Spleen (tissue), 11 donors: Measurements from ENCODE around the gene MGAT4A. TPM values are rescaled to one million over a fixed set of nuclear protein-coding genes. Genes with fewer than 3 reads are reported as not detected.

Experiments
- DNase-seq: peaks from one replicate; pipeline ENCODE4 v3.0.0-alpha.2; 2020
- H3K27ac ChIP-seq, 8 donors: fragments of 200-600 bp; sonication (generic) in 7 of 8; 1 replicate in 4 of 8; 2 replicates in 4 of 8; pipeline versions ENCODE4 v1.5.0 to v1.8.0; 2016 to 2021; ENCODE audit warnings: inconsistent platforms in 4 of 8, mild to moderate bottlenecking in 4 of 8, moderate library complexity in 1 of 8
- H3K27me3 ChIP-seq, 7 donors: fragments of 200-600 bp; sonication (generic) in 6 of 7; replicated peaks in 1 of 7; 1 replicate in 4 of 7; 2 replicates in 3 of 7; pipeline versions ENCODE4 v1.5.0 to v1.8.0; 2016 to 2021; ENCODE audit warnings: inconsistent platforms in 3 of 7, mild to moderate bottlenecking in 1 of 7
- H3K36me3 ChIP-seq, 6 donors: fragments of 200-600 bp; sonication (generic) in 5 of 6; 1 replicate in 4 of 6; 2 replicates in 2 of 6; pipeline versions ENCODE4 v1.5.0 to v1.8.0; 2016 to 2021; ENCODE audit warnings: inconsistent platforms in 2 of 6
- H3K4me1 ChIP-seq, 6 donors: fragments of 200-600 bp; sonication (generic) in 5 of 6; 1 replicate in 3 of 6; 2 replicates in 3 of 6; pipeline versions ENCODE4 v1.5.0 to v1.8.0; 2016 to 2021; ENCODE audit warnings: inconsistent platforms in 3 of 6
- H3K4me3 ChIP-seq, 8 donors: fragments of 200-600 bp; sonication (generic) in 7 of 8; 1 replicate in 4 of 8; 2 replicates in 4 of 8; pipeline versions ENCODE4 v1.5.0 to v1.8.0; 2016 to 2021; ENCODE audit warnings: inconsistent platforms in 4 of 8, mild to moderate bottlenecking in 4 of 8, moderate library complexity in 2 of 8
- H3K9me3 ChIP-seq, 8 donors: fragments of 200-600 bp; sonication (generic) in 7 of 8; 1 replicate in 4 of 8; 2 replicates in 4 of 8; pipeline versions ENCODE4 v1.5.0 to v1.8.0; 2016 to 2021; ENCODE audit warnings: inconsistent platforms in 4 of 8
- POLR2A ChIP-seq, 3 donors: fragments of 450-650 bp; IDR thresholded peaks; one replicate each; pipeline ENCODE4 v1.5.1; 2017; ENCODE audit warnings: antibody characterized with exemption in 3 of 3, mild to moderate bottlenecking in 1 of 3
- POLR2AphosphoS5 ChIP-seq, 3 donors: sonication (generic); formaldehyde crosslinking; IDR thresholded peaks; one replicate each; pipeline ENCODE4 v1.5.1; 2017; ENCODE audit warnings: antibody characterized with exemption in 3 of 3
- WGBS, 5 donors: extraction: QIAGEN DNeasy Blood & Tissue Kit in 3 of 5; methylation state at CpG; one replicate each; pipeline versions ENCODE4 v1.1.5 to v1.1.7; 2013 to 2018; 5-methylcytosine and 5-hydroxymethylcytosine counted together
- intact Hi-C: fragments of 100-400 bp; cut with DNase I; formaldehyde crosslinking; loops from one replicate; pipeline ENCODE4 v1.15.0; 2023; ENCODE audit warnings: low total_unique reads
- polyA plus RNA-seq, 3 donors: library from polyadenylated mRNA; stranded (reverse); fragments of 200-250 nt; gene quantifications; one replicate each; pipeline ENCODE4 v1.2.1, GENCODE V29; 2013
- total RNA-seq, 7 donors: library from RNA; depleted of rRNA in 3 of 7; stranded (reverse); fragments of >200 nt in 3 of 7; fragmentation: NEBNext Ultra II Directional in 4 of 7; extraction: Animal tissue kit (Norgen Biotek cat#: 25700) in 4 of 7; gene quantifications; one replicate each; pipeline versions ENCODE4 v1.1.0 to v1.2.1, GENCODE V29; 2016 to 2021
- TF ChIP-seq, protein P1 (sequence below), 11 experiments: fragments of 200-600 bp in 7 of 11; fragments of 450-650 bp in 4 of 11; sonication (generic) in 4 of 11; IDR thresholded peaks in 8 of 11; conservative IDR thresholded peaks in 3 of 11; 1 replicate in 7 of 11; 2 replicates in 4 of 11; pipeline versions ENCODE4 v1.4.0 to v1.8.0; 2016 to 2021; ENCODE audit warnings: antibody characterized with exemption in 11 of 11, inconsistent platforms in 4 of 11, mild to moderate bottlenecking in 1 of 11
- donor health status: healthy with polysubstance abuse.
- donor health status: DM: no; HTN: no; CAD: no; lungs with moderate emphysema.
- donor health status: DM: no; HTN: no; CAD: no.
- donor health status: Bipolar disorder and iron deficiency.
- donor health status: healthy.
- donor health status: DM: no; HTN: no; CAD: no.
- donor health status: DM: yes; HTN: yes; CAD: no.

Gene MGAT4A
- total and polyA plus RNA-seq, 10 donors: 5.7 to 45.9 (median 31.5) TPM

DNA sequence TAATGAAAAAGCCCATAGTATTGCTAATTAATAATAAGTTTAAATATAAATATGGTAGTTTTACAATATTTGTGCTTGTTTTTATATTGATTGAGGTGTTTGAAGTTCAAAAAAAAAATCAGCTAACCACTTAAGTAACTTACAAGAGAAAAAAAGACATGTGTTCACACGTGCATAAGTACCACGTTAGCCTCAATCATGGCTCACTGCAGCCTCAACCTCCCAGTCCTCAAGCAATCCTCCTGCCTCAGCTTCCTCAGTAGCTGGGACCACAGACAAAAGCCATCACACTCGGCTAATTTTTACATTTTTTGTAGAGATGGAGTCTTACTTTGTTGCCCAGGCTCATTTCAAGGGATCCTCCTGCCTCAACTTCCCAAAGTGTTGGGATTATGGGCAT, 19.4 kb downstream of the MGAT4A start:
- H3K27ac ChIP-seq: no peak overlapping the region
- TF ChIP-seq, protein P1, sequence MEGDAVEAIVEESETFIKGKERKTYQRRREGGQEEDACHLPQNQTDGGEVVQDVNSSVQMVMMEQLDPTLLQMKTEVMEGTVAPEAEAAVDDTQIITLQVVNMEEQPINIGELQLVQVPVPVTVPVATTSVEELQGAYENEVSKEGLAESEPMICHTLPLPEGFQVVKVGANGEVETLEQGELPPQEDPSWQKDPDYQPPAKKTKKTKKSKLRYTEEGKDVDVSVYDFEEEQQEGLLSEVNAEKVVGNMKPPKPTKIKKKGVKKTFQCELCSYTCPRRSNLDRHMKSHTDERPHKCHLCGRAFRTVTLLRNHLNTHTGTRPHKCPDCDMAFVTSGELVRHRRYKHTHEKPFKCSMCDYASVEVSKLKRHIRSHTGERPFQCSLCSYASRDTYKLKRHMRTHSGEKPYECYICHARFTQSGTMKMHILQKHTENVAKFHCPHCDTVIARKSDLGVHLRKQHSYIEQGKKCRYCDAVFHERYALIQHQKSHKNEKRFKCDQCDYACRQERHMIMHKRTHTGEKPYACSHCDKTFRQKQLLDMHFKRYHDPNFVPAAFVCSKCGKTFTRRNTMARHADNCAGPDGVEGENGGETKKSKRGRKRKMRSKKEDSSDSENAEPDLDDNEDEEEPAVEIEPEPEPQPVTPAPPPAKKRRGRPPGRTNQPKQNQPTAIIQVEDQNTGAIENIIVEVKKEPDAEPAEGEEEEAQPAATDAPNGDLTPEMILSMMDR (IDR thresholded peaks at IDR 0.05 in 8 of 11, conservative IDR thresholded peaks at IDR 0.05 in 3 of 11): no peak
- TF ChIP-seq POLR2A (IDR thresholded peaks at IDR 0.05) (no peak), POLR2AphosphoS5 (IDR thresholded peaks at IDR 0.05) (no peak)
- no peaks in the 10 kb centered on the region for H3K9me3 ChIP-seq
- WGBS, 5 donors: 66 to 76% (median 69%) methylated on average over 3 of the region's 3 CpGs
- peaks cover 3 to 78% (median 13%) of the 10 kb centered on the region in 6 donors for H3K4me1 ChIP-seq
- no peaks in the 10 kb centered on the region for H3K36me3 ChIP-seq
- H3K4me3 ChIP-seq: no peak overlapping the region
- intact Hi-C loops: no loop called here
- no peaks in the 10 kb centered on the region for H3K27me3 ChIP-seq
- DNase-seq: no peak

DNA sequence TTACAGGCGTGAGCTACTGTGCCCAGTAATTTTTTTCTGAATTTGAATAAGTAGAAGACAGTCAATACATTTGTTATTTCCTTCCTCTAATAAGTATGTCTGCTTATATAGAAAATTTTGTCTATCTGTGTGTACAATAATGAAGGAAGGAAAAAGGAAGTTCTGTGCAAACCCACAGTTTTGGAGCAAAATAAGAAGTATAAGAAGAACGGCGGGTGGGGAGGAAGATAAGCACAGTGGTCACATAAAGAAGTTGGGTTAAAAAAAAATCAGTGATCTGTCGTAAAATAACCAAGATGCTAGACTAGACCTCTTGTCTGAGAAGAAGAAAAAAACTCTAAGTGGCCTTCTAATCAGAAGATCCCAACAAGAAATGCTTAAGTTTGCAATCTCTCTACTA, 20.2 kb downstream of the MGAT4A start:
- Histone ChIP-seq H3K4me3 (peak overlapping the region in 1 of 8 donors; percentile 6), H3K9me3 (no peaks in the 10 kb centered on the region), H3K4me1 (peaks cover 3 to 74% (median 13%) of the 10 kb centered on the region in 6 donors), H3K36me3 (no peaks in the 10 kb centered on the region), H3K27ac (peak overlapping the region in 1 of 8 donors; percentile 34), H3K27me3 (no peaks in the 10 kb centered on the region)
- intact Hi-C loops: no loop called here
- no peak for DNase-seq
- 9 to 33% (median 21%) methylated on average over 4 of the region's 4 CpGs for WGBS, 5 donors
- no peak for TF ChIP-seq POLR2A (IDR thresholded peaks at IDR 0.05)
- TF ChIP-seq, protein P1 (IDR thresholded peaks at IDR 0.05 in 8 of 11, conservative IDR thresholded peaks at IDR 0.05 in 3 of 11): no peak
- TF ChIP-seq POLR2AphosphoS5 (IDR thresholded peaks at IDR 0.05): no peak

DNA sequence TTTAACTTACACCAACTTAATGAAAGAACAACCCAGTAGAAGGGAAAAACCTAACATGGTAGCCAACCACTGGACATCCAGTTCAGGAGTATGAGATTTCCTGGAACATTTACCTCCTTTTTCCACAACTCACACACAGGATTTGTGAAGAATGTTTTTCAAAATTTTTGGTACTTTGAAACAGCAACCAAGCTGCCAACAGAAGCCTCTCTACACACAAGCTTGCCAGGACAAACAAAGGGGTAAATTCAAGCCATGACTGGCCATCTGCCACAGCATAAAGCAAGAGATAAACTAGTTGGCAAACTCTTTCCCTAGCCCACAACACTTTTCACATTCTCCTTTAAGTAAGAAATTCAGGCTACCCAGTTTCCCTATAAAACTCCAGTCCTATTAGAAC, 21.4 kb downstream of the MGAT4A start:
- Histone ChIP-seq H3K36me3 (no peaks in the 10 kb centered on the region), H3K27ac (no peak overlapping the region), H3K4me3 (no peak overlapping the region), H3K9me3 (no peaks in the 10 kb centered on the region), H3K4me1 (peaks cover 3 to 66% (median 13%) of the 10 kb centered on the region in 6 donors), H3K27me3 (no peaks in the 10 kb centered on the region)
- intact Hi-C loops: no loop called here
- TF ChIP-seq POLR2AphosphoS5 (IDR thresholded peaks at IDR 0.05) (no peak), POLR2A (IDR thresholded peaks at IDR 0.05) (no peak)
- TF ChIP-seq, protein P1 (IDR thresholded peaks at IDR 0.05 in 8 of 11, conservative IDR thresholded peaks at IDR 0.05 in 3 of 11): no peak
- DNase-seq: no peak

DNA sequence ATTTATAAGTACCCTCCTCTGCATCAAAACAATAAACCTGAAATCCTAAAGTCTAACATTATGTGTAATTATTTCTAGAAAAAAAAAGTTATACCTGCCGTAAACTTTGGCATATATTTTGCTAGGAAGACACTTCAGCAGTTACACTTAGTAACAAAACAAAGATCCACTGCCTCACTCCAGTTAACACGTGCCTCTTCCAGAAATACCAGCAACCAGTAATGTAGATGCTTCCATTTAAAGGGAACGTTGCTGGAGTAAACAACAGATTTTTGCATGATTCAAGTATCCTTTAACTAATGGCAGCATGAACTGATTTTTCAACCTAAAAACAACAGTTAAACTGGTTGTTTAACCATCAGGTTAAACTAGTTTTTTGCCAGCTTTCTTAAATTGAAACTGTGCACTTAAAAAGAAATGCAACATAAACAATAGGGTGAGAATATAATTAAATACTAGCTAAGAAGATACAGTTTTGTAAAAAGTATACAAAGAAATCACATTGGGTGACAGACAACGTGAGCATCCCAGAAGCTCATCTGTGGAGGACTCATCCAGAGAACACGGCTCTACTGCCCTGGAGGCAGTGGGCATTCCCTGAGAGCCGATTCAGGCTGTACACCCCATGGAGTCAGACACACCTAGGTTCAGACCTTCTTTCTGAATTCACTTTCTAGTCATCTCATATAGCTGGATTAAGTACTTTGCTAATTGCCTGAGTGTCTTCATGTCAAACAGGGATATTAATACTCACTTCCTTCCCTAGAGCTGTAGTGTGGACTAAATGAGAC, 22.3 kb downstream of the MGAT4A start:
- Histone ChIP-seq H3K27me3 (no peaks in the 10 kb centered on the region), H3K27ac (no peak overlapping the region), H3K36me3 (no peaks in the 10 kb centered on the region), H3K9me3 (no peaks in the 10 kb centered on the region), H3K4me3 (no peak overlapping the region), H3K4me1 (peaks cover 3 to 66% (median 17%) of the 10 kb centered on the region in 6 donors)
- no peak for TF ChIP-seq POLR2AphosphoS5 (IDR thresholded peaks at IDR 0.05)
- TF ChIP-seq, protein P1 (IDR thresholded peaks at IDR 0.05 in 8 of 11, conservative IDR thresholded peaks at IDR 0.05 in 3 of 11): no peak
- TF ChIP-seq POLR2A (IDR thresholded peaks at IDR 0.05): no peak
- DNase-seq: no peak
- WGBS, 5 donors: 83 to 93% (median 87%) methylated on average over 6 of the region's 6 CpGs
- intact Hi-C loops: no loop called here
